Measurements from ENCODE around the gene SDE2.

SDE2 gene

GRCh38 chr1:226041419-226041818 lies 42.3 kb upstream of the SDE2 start:
- CTCF ChIA-PET, result no interaction called here
- DNase-seq (ENCODE audit: extremely low spot score), result no peak
- TF ChIP-seq HDGF (IDR thresholded peaks at IDR 0.05; ENCODE audit: borderline replicate concordance) (0 out of 2 replicates have a peak, but pooled peaks have one; percentile 55), LEF1 (IDR thresholded peaks at IDR 0.05; ENCODE audit: borderline replicate concordance) (no peak), SUZ12 (IDR thresholded peaks at IDR 0.05) (no peak), ZNF384 (IDR thresholded peaks at IDR 0.05) (no peak)
- POLR2A ChIA-PET, result interaction anchor here (1.4 kb wide), 1 partner anchor 21 kb away, joined by 7 read pairs; the partner anchor contains the start of gene H3-3A

- no peak for DNase-seq (ENCODE audit: extremely low spot score)
- POLR2A ChIA-PET, result no interaction called here
- no peak for TF ChIP-seq LEF1 (IDR thresholded peaks at IDR 0.05; ENCODE audit: borderline replicate concordance)
- TF ChIP-seq FOXK2 (IDR thresholded peaks at IDR 0.05), result no peak
- no peak for TF ChIP-seq FOXM1 (IDR thresholded peaks at IDR 0.05; ENCODE audit: borderline replicate concordance)
- TF ChIP-seq SP1 (IDR thresholded peaks at IDR 0.05), result no peak
- no peak for TF ChIP-seq TARDBP (IDR thresholded peaks at IDR 0.05)
- no peak for TF ChIP-seq PKNOX1 (IDR thresholded peaks at IDR 0.05)
- TF ChIP-seq CTBP1 (IDR thresholded peaks at IDR 0.05; ENCODE audit: borderline replicate concordance), result no peak
- no peak for TF ChIP-seq L3MBTL2 (conservative IDR thresholded peaks at IDR 0.05)
- TF ChIP-seq ZNF384 (IDR thresholded peaks at IDR 0.05), result no peak
- TF ChIP-seq SUZ12 (IDR thresholded peaks at IDR 0.05), result no peak
- TF ChIP-seq HDGF (IDR thresholded peaks at IDR 0.05; ENCODE audit: borderline replicate concordance), result no peak
- no peak for TF ChIP-seq ARNT (IDR thresholded peaks at IDR 0.05)
- no peak for TF ChIP-seq NFRKB (IDR thresholded peaks at IDR 0.05)
- no peak for TF ChIP-seq FOXA1 (IDR thresholded peaks at IDR 0.05)
- TF ChIP-seq ELF4 (IDR thresholded peaks at IDR 0.05), result no peak
- TF ChIP-seq BHLHE40 (IDR thresholded peaks at IDR 0.05; ENCODE audit: borderline replicate concordance), result no peak
- CTCF ChIA-PET, result no interaction called here
These were observed 39.5 kb upstream of the SDE2 start for GRCh38 chr1:226038661-226039060.

- ChIA-PET POLR2A (interaction anchor here (1.9 to 2.5 kb wide), 2 partner anchors 27 to 36 kb away, joined by 6 to 9 read pairs; partner anchors contain the start of genes H3-3A and SDE2), CTCF (no interaction called here)
- no peak for DNase-seq (ENCODE audit: extremely low spot score)
- TF ChIP-seq SUZ12 (IDR thresholded peaks at IDR 0.05) (no peak), ZNF384 (IDR thresholded peaks at IDR 0.05) (no peak), TARDBP (IDR thresholded peaks at IDR 0.05) (no peak), LEF1 (IDR thresholded peaks at IDR 0.05; ENCODE audit: borderline replicate concordance) (no peak), ARNT (IDR thresholded peaks at IDR 0.05) (no peak), HDGF (IDR thresholded peaks at IDR 0.05; ENCODE audit: borderline replicate concordance) (no peak), FOXA1 (IDR thresholded peaks at IDR 0.05) (no peak), PKNOX1 (IDR thresholded peaks at IDR 0.05) (no peak), ELF4 (IDR thresholded peaks at IDR 0.05) (no peak), FOXM1 (IDR thresholded peaks at IDR 0.05; ENCODE audit: borderline replicate concordance) (no peak), SP1 (IDR thresholded peaks at IDR 0.05) (no peak), FOXK2 (IDR thresholded peaks at IDR 0.05) (no peak)
These were observed 36.8 kb upstream of the SDE2 start for GRCh38 chr1:226035915-226036314.

GRCh38 chr1:226034482-226034881 lies 35.3 kb upstream of the SDE2 start:
- DNase-seq (ENCODE audit: extremely low spot score), result no peak
- ChIA-PET POLR2A (interaction anchor here (2.5 kb wide), 1 partner anchor 28 kb away, joined by 9 read pairs; the partner anchor contains the start of gene H3-3A), CTCF (interaction anchor here (1.1 kb wide), 1 partner anchor 30 kb away, joined by 3 read pairs; no protein-coding TSS in a partner anchor)
- TF ChIP-seq NFRKB (IDR thresholded peaks at IDR 0.05) (no peak), FOXA1 (IDR thresholded peaks at IDR 0.05) (no peak), LEF1 (IDR thresholded peaks at IDR 0.05; ENCODE audit: borderline replicate concordance) (no peak), TARDBP (IDR thresholded peaks at IDR 0.05) (no peak), FOXM1 (IDR thresholded peaks at IDR 0.05; ENCODE audit: borderline replicate concordance) (no peak), L3MBTL2 (conservative IDR thresholded peaks at IDR 0.05) (no peak), CTBP1 (IDR thresholded peaks at IDR 0.05; ENCODE audit: borderline replicate concordance) (no peak), SP1 (IDR thresholded peaks at IDR 0.05) (no peak), ELF4 (IDR thresholded peaks at IDR 0.05) (no peak), PKNOX1 (IDR thresholded peaks at IDR 0.05) (no peak), ARNT (IDR thresholded peaks at IDR 0.05) (no peak), HDGF (IDR thresholded peaks at IDR 0.05; ENCODE audit: borderline replicate concordance) (no peak), BHLHE40 (IDR thresholded peaks at IDR 0.05; ENCODE audit: borderline replicate concordance) (no peak), SUZ12 (IDR thresholded peaks at IDR 0.05) (no peak), ZNF384 (IDR thresholded peaks at IDR 0.05) (no peak), FOXK2 (IDR thresholded peaks at IDR 0.05) (no peak)

GRCh38 chr1:226033991-226034390 lies 34.8 kb upstream of the SDE2 start:
- no peak for DNase-seq (ENCODE audit: extremely low spot score)
- POLR2A ChIA-PET, result no interaction called here
- CTCF ChIA-PET, result interaction anchor here (1.1 kb wide), 1 partner anchor 31 kb away, joined by 3 read pairs; no protein-coding TSS in a partner anchor
- TF ChIP-seq FOXM1 (IDR thresholded peaks at IDR 0.05; ENCODE audit: borderline replicate concordance) (no peak), ZNF384 (IDR thresholded peaks at IDR 0.05) (peak; percentile 67; the same call in 1 of the 2 replicates)

GRCh38 chr1:226033582-226033981 lies 34.4 kb upstream of the SDE2 start:
- CTCF ChIA-PET, result no interaction called here
- no peak for TF ChIP-seq CTBP1 (IDR thresholded peaks at IDR 0.05; ENCODE audit: borderline replicate concordance)
- TF ChIP-seq BHLHE40 (IDR thresholded peaks at IDR 0.05; ENCODE audit: borderline replicate concordance), result no peak
- no peak for TF ChIP-seq ZNF384 (IDR thresholded peaks at IDR 0.05)
- TF ChIP-seq FOXA1 (IDR thresholded peaks at IDR 0.05), result no peak
- no peak for TF ChIP-seq ARNT (IDR thresholded peaks at IDR 0.05)
- TF ChIP-seq PKNOX1 (IDR thresholded peaks at IDR 0.05), result no peak
- TF ChIP-seq SUZ12 (IDR thresholded peaks at IDR 0.05), result no peak
- no peak for TF ChIP-seq NFRKB (IDR thresholded peaks at IDR 0.05)
- TF ChIP-seq ELF4 (IDR thresholded peaks at IDR 0.05), result no peak
- TF ChIP-seq HDGF (IDR thresholded peaks at IDR 0.05; ENCODE audit: borderline replicate concordance), result no peak
- TF ChIP-seq FOXM1 (IDR thresholded peaks at IDR 0.05; ENCODE audit: borderline replicate concordance), result no peak
- no peak for TF ChIP-seq L3MBTL2 (conservative IDR thresholded peaks at IDR 0.05)
- TF ChIP-seq FOXK2 (IDR thresholded peaks at IDR 0.05), result no peak
- no peak for TF ChIP-seq LEF1 (IDR thresholded peaks at IDR 0.05; ENCODE audit: borderline replicate concordance)
- TF ChIP-seq TARDBP (IDR thresholded peaks at IDR 0.05), result no peak
- TF ChIP-seq SP1 (IDR thresholded peaks at IDR 0.05), result no peak
- POLR2A ChIA-PET, result no interaction called here
- DNase-seq (ENCODE audit: extremely low spot score), result no peak

Measured in HEK293T (cell line).